ENCODE results near the gene BPIFB6.

- TF ChIP-seq CTCF (conservative IDR thresholded peaks at IDR 0.05; ENCODE audit: low read depth, low read length) (no peak), EZH2 (IDR thresholded peaks at IDR 0.05; ENCODE audit: low read length, unreplicated experiment) (no peak)
Measured at GRCh38 chr20:33061658-33062028, 30.2 kb downstream of the BPIFB6 start.

All from PC-3 (cell line).